LNCaP clone FGC (cell line): ENCODE results near the gene GRAMD4.

ENCODE experiments used
- DNase-seq: peaks from one replicate; pipeline ENCODE4 v3.0.0-alpha.2; 2011; ENCODE audit warnings: low read depth
- H3K4me3 ChIP-seq: 2 replicates; pipeline ENCODE4 v1.5.1; 2011; ENCODE audit warnings: mild to moderate bottlenecking, low read depth, low read length, control low read depth
- CTCF ChIP-seq: IDR thresholded peaks from 2 replicates; pipeline ENCODE4 v1.5.1; 2012; ENCODE audit warnings: mild to moderate bottlenecking; ENCODE audit not compliant: control insufficient read depth, insufficient read depth; ENCODE audit errors: extremely low read depth

The GRAMD4 gene

GRCh38 chr22:46714550-46714949 lies 94.4 kb downstream of the GRAMD4 start:
- H3K4me3 ChIP-seq = no peak overlapping the region
- DNase-seq = peak; percentile 3
- no peak for TF ChIP-seq CTCF

- no peak overlapping the region for H3K4me3 ChIP-seq
- DNase-seq = no peak
Observed at GRCh38 chr22:46719921-46720320, 99.7 kb downstream of the GRAMD4 start.

GRCh38 chr22:46721501-46722085 lies 101.4 kb downstream of the GRAMD4 start:
- no peak for DNase-seq
- H3K4me3 ChIP-seq = no peak overlapping the region
- TF ChIP-seq CTCF = no peak

More at GRCh38 chr22:46719921-46720320, 99.7 kb downstream of the GRAMD4 start:
- no peak for TF ChIP-seq CTCF

- TF ChIP-seq CTCF = no peak
- H3K4me3 ChIP-seq = no peak overlapping the region
- DNase-seq = no peak
Observed at GRCh38 chr22:46723882-46724281, 103.7 kb downstream of the GRAMD4 start.

GRCh38 chr22:46725096-46725495 lies 104.9 kb downstream of the GRAMD4 start:
- TF ChIP-seq CTCF = no peak
- no peak for DNase-seq
- H3K4me3 ChIP-seq = no peak overlapping the region

- H3K4me3 ChIP-seq = no peak overlapping the region
- no peak for DNase-seq
- TF ChIP-seq CTCF = no peak
Observed at GRCh38 chr22:46726066-46726985, 106.1 kb downstream of the GRAMD4 start.
